22Rv1 (cell line): ENCODE results near the gene FOXO1.

Experiments used
- H3K27ac ChIP-seq: fragments of 450-650 bp; 2 replicates; pipeline ENCODE4 v1.5.1; 2017
- CTCF ChIP-seq: fragments of 450-650 bp; IDR thresholded peaks from 2 replicates; pipeline ENCODE4 v1.5.1; 2017; ENCODE audit warnings: mild to moderate bottlenecking
- ZFX ChIP-seq: fragments of 450-650 bp; IDR thresholded peaks from 2 replicates; pipeline ENCODE4 v1.6.1; 2017; ENCODE audit warnings: antibody characterized with exemption, borderline replicate concordance

The FOXO1 gene

GRCh38 chr13:40657307-40657706 lies 9.1 kb downstream of the FOXO1 start:
- no peak for TF ChIP-seq CTCF
- H3K27ac ChIP-seq, result no peak overlapping the region

- TF ChIP-seq ZFX, result no peak
- no peak for TF ChIP-seq CTCF
- H3K27ac ChIP-seq, result no peak overlapping the region
These were observed 10.1 kb downstream of the FOXO1 start for GRCh38 chr13:40656358-40656757.

- no peak for TF ChIP-seq ZFX
- TF ChIP-seq CTCF, result no peak
- H3K27ac ChIP-seq, result no peak overlapping the region
These were observed 12.7 kb downstream of the FOXO1 start for GRCh38 chr13:40653527-40654318.

GRCh38 chr13:40652588-40652940 lies 13.9 kb downstream of the FOXO1 start:
- TF ChIP-seq CTCF (no peak), ZFX (no peak)
- no peak overlapping the region for H3K27ac ChIP-seq

- H3K27ac ChIP-seq, result no peak overlapping the region
- TF ChIP-seq CTCF (no peak), ZFX (no peak)
These were observed 14.4 kb downstream of the FOXO1 start for GRCh38 chr13:40651866-40652587.

GRCh38 chr13:40648841-40649240 lies 17.6 kb downstream of the FOXO1 start:
- H3K27ac ChIP-seq, result no peak overlapping the region
- TF ChIP-seq ZFX, result no peak
- TF ChIP-seq CTCF, result no peak

GRCh38 chr13:40648040-40648439 lies 18.4 kb downstream of the FOXO1 start:
- no peak overlapping the region for H3K27ac ChIP-seq
- TF ChIP-seq CTCF, result no peak
- no peak for TF ChIP-seq ZFX
